HPDE6-E6E7 (cell line): ENCODE results near the gene RAB43.
"Not testable (repeated sequence)": the region's sequence is repeated elsewhere in the genome, so short reads cannot be mapped to it uniquely, and the experiment has no call there.

ENCODE experiments used
- DNase-seq: peaks from one replicate; pipeline ENCODE4 v3.0.0; 2011; ENCODE audit warnings: missing footprints; ENCODE audit errors: extremely low spot score

Gene RAB43

DNA sequence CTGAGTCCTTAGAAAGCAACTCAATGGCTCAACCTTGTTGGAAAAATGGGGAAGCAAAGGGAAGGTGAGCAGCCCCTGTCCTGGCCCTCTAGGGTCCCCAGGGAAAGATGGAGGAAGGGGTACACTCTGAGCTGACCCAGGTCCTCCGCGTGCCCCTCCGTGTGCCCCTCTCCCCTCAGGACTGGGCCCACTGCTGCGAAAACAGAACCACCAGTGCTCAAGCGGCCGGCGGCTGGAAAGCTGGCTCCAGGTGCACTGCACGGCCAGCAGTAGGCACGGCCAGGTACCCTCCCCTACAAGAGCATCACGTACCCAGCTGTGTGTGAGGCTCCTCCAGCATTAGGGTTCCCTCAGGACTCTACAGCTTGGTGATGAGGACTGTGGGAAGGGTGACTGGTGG is 26.3 kb downstream of the RAB43 start:
- DNase-seq, result no peak

DNA sequence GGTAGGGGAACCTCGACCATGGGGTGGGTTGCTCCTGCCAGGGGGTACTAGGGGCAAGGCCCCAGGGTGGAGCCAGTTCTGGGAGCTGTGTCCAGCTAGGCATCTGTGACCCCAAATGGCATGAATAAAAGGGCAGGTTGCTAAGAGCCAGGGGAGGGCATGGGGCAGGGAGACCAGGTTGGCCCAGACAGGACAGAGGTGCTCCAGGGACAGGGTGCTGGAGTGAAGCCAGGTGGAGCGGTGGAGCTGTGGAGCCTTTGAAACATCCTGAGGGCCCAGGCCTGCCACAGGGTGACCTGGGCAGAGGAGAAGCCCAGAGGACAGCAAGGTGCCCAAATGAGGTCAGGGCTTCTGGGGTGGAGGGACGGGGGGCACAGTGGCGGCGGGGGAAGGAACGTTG is 33.3 kb downstream of the RAB43 start:
- not testable (repeated sequence) for DNase-seq

DNA sequence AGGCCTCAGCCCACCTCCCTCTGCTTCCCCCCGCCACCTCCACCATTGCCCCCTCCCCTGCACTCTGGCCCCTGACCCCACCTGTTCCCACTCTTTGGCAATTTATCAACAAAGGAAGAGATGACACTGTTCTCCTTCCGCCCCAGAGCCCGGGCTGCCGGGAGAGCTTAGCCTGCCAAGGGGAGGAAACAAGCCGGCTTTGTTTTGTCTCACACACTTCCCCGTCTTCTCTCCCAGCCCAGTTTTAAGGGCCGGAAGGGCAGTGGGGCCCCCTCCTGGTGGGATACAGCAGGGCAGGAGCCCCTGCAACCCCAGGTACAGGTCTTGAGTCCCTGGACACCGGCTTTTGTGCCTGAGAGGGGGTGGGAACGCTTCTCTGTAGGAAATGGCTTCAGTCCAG is 33.7 kb downstream of the RAB43 start:
- DNase-seq, result not testable (repeated sequence)

DNA sequence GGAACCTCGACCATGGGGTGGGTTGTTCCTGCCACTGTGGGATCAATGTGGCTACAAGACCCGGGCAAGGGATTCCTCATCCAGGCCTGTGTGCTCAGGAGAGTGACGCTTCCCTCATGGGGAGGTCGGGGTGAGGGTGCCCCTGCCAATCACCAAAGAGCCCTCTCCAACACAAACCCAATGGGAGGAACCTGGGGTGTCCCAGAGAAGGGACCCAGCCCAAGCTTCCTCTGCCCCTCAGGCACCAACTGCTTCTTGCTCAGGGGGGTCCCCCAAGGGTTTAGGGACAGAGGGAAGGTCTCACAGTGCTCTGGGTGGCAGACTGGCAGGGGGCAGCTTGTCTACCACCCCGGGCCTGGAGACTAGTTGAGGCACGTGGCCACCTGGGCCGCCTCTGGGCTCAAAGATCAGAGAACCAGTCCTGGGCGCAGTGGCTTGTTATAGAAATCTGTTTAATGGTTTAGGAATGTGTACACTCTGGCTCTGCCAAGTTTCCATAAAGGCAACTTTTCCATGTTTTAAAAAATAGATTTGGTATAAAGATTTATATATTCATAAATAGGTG is 34.4 kb downstream of the RAB43 start:
- no peak for DNase-seq

DNA sequence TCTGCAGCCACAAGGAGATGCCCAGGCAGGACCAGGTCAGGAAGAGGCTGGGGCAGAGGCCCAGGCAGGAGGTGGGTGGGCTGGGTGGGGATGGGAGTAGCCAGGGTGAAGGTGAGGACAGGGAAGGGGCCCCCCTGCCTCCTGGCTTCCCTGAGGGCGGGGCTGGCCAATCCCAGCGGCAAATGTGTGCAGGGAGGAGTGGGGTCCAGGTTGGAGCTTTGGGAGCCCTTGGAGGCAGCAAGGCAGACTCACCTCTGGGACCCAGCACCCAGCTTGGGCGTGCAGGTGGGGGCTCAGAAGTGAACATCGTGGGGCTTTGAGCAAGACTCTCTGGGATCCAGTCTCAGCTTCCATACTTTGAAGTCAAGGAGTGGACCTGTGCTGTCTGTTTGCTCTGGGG is 35.8 kb downstream of the RAB43 start:
- DNase-seq, result no peak

DNA sequence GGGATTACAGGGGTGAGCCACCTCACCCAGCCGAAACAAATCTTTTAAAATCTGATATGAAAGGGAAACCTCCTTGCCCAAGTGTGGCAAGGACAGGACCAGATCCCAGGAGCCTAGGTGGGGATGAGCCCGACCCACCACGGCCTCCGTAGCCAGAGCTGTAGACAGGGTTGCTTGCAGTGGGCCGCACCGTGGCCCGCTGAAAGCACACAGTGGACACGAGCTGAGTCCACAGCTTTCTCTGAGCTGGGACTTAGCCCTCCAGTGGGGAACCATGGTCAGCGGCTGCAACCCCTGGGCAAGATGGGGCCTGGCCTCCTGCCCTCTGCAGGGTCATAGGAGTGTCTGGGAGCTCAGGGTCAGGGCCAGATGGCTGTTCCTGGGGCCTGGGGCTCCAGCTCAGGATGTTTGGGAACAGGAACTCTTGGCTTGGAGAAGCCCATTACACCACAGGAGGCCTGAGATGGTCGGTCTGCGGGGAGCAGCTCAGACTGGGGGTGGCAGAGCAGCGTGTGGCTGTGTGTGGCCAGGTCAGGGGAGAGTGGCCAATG is 36.4 kb downstream of the RAB43 start:
- no peak for DNase-seq

DNA sequence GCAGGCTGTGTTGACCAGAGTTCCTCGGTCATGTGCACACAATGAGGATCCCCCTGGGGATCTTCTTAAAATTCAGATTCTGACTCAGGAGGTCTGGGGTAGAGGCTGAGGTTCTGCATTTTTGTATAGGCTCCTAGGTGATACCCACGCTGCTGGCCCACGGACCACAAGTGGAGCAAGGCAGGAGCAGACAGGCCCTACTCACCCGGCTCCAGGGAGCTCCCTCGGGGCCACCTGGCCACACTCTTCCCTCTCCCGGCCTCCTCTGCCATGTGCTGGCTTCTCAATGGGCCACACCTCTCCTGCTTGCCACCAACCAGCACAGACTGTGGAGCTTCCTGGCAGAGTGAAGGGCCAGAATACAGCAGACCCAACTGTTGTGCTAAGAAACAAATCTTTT is 37.1 kb downstream of the RAB43 start:
- DNase-seq, result no peak

DNA sequence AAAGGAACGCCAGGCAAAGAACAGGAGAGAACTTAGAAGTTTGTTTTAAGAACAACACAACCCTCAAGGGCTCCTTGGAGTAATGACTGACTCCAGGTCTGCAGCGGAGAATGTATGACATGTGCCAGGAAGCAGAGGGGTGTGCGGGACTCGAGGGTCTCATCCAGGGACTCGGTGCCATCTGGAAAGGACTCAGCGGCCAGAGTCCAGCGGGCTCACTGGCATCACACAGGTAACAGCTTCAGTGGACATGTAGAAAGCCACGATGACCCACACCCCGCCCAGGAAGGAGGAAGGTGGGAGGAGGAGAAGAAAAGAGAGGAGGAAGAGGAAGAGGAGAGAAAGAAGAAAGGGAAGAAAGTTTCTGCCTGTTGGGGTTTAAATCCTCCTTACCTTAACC is 39.6 kb downstream of the RAB43 start:
- DNase-seq, result no peak

DNA sequence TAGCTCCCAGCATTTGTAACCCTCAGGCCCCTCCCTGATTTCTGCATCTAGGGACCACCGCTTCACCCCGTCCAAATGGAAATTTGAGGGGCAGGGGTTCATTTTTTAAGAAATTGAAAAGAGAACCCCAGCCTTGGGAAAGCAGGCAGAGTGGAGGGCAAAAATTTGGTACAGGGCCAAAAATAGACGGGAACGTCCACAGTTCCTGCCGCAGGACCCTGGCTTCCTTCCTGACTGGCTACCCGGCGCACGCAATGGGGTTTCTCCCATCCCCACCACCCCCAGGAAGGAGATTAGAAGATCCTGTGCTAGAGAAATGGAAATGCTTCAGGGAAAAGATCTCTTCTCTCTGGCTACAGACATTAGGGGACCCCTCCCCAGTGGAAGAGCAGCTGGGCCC is 40.1 kb downstream of the RAB43 start:
- DNase-seq, result no peak

DNA sequence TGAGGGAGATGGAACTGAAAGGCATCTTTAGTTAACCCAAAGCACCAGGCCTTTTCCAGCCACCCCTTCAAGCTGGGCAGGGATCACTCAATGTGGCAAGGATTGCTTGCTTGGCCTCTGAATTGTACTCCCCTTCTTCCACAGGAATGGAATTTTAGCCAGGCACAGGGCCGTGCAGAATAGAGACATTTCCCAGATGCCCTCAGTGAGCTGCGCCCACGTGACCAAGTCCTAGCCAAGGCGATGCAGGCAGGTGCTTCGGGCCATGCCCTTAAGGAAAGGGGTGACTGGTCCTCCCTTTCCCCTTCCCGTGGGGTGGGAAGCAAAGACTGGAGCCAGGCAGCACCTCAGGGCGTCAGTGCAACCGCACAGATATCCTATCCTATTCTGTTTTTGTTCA is 43.1 kb downstream of the RAB43 start:
- no peak for DNase-seq

DNA sequence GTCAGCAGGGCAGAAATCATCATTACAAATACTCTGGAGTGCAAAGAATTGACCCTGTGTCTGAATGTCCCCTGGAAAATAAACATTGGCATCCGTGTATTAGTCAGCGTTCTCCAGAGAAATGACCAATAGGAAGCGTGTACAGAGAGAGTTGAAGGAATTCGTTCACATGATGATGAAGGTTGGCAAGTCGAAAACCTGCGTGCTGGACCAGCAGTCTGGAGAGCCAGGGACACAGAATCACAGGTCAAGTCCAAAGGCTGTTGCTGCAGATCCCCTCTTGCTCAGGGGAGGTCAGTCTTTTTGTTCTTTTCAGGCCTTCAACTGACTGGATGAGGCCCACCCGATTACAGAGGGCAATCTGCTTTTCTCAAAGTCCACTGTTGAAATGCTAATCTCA is 44.4 kb downstream of the RAB43 start:
- no peak for DNase-seq

DNA sequence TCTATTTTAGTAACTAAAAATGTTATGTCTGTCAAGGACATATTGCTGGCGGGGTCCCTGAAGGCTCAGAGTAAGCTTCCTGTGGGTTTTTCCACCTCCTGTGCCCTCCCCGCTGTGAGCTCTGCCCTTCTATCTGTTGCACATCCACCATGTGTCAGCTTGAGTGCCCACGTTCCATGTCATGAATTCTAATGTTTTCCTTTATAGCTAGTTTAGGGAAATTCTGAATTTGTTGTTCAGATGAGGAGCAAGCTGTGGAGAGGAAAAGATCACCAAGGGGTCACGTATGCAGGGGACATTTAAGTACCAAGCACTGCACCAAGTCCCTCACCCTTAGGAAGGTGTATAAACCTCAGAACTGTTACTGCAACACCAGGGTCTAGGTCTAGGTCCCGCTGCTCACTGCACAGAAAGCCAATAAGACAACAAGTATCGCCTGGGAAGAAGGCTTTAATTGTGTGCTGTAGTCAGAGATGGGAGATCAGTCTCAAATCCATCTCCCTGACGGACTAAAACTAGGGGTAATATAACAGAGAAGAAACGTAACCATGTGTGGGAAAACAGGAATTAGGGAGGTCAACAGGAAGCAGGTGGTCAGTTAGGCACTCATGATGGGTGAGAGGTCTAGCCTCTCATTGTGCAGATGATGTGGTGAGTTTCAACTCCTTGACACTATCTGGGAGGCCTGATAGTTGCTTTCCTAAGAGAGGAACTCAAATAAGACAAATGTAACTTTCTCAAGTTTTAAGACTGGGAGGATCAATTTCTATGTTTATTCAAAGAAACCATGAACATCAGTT is 51.3 kb downstream of the RAB43 start:
- DNase-seq, result no peak

DNA sequence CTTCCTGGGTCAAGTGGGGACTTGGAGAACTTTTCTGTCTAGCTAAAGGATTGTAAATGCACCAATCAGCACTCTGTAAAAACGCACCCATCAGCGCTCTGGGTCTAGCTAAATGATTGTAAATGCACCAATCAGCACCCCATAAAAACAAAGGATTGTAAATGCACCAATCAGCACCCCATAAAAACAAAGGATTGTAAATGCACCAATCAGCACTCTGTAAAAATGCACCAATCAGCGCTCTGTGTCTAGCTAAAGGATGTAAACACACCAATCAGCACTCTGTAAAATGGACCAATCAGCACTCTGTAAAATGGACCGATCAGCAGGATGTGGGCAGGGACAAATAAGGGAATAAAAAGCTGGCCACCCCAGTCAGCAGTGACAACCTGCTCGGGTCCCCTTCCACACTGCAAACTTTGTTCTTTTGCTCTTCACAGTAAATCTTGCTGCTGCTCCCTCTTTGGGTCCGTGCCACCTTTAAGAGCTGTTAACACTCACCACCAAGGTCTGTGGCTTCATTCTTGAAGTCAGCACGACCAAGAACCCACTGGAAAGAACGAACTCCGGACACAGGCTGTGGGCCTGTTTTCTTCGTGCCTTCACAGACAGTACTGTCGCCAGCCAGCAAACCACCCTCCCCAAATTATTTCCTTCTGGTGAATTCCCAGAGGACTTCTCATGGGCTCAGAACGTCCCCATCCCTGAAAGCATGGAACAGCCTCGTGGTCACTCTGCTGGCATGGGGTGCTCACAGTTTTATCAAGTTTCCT is 52.1 kb downstream of the RAB43 start:
- not testable (repeated sequence) for DNase-seq

DNA sequence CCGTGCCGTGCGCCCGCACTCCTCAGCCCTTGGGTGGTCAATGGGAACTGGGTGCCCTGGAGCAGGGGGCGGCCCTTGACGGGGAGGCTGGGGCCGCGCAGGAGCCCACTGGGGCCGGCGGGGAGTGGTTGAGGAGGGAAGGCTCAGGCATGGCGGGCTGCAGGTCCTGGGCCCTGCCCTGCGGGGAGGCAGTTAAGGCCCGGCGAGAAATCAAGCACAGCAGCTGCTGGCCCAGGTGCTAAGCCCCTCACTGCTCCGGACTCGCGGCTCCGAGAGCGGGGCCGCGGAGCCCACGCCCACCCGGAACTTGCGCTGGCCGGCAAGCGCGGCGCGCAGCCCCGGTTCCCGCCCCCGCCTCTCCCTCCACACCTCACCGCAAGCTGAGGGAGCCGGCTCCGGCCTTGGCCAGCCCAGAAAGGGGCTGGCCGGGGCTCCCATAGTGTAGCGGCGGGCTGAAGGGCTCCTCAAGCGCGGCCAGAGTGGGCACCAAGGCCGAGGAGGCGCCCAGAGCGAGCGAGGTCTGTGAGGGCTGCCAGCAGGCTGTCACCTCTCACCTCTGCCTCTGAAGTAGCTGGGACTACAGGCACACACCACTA is 53.2 kb downstream of the RAB43 start:
- DNase-seq, result no peak

DNA sequence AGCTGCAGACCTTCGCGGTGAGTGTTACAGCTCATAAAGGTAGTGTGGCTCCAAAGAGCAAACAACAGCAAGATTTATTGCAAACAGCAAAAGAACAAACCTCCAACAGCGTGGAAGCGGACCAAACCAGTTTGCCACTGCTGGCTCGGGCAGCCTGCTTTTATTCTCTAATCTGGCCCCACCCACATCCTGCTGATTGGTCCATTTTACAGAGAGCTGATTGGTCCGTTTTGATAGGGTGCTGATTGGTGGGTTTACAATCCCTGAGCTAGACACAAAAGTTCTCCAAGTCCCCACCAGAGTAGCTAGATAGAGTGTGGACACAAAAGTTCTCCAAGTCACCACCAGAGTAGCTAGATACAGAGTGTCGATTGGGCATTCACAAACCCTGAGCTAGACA is 53.9 kb downstream of the RAB43 start:
- not testable (repeated sequence) for DNase-seq

DNA sequence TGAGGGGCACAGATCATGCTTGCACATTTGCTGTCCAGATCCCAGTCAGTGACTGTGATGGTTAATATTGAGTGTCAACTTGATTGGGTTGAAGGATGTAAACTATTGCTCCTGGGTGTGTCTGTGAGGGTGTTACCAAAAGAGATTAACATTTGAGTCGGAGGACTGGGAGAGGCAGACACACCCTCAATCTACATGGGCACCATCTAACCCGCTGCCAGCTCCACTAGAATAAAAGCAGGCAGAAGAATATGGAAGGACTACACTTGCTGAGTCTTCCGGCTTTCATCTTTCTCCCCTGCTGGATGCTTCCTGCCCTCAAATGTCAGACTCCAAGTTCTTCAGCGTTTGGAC is 55.9 kb downstream of the RAB43 start:
- DNase-seq, result no peak

DNA sequence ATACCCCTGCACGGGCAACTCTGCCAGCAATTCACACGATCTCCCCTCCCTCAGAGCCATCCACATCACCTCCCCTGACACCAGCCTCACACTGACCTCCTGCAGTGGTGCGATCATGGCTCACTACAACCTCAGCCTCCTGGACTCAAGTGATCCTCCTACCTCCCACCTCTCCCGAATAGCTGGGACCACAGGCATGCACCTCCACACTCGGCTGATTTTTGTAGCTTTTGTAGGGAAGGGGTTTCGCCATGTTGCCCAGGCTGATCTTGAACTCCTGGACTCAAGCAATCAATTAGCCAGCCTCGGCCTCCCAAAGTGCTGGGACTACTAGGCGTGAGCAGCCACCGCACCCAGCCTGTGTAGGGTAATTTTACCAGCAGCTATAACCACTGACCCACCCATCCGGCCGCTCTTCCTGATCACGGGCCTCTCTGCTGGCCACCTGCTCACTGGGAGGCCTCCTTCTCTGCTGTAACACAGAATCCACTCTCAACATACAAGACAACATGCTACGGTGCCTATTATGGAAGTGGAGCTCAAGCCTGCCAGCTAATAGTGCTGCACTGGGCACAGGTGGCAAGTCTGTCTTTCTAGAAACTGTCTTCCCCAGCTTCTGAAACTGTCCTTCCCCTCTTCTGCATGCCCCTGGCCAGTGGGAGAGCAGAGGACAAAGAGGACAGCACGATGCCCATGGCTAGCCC is 56.4 kb downstream of the RAB43 start:
- no peak for DNase-seq

DNA sequence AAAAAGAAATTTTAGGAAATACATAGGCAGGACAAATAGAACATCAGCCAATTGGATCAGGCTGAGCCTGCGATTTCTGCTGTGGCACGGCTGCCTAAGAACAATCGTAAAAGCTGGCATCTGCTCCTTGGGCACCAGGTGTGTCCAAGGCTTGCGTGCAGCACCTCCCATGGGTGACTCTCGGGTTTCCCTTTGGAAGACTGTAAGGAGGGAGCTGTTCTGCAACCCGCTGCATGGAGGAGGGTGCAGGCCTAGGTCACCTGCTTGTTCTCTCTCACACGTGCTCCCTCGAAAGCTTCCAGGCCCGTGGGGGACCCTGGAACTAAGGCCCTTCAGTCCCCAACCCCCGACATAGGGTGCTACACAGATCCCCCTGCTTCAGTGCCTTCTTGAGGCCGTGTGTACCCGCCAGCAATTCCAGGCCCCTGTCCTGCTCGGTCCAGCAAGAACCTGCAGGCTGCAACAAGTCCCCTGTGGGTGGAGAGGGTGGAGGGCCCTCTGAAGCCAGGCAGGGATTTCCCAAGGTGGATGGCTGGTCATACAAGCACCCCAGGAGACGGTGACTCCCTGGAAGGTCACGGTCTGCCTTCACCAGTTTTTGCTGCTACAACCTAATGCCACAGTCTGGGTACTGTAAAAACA is 57.6 kb downstream of the RAB43 start:
- DNase-seq, result no peak

DNA sequence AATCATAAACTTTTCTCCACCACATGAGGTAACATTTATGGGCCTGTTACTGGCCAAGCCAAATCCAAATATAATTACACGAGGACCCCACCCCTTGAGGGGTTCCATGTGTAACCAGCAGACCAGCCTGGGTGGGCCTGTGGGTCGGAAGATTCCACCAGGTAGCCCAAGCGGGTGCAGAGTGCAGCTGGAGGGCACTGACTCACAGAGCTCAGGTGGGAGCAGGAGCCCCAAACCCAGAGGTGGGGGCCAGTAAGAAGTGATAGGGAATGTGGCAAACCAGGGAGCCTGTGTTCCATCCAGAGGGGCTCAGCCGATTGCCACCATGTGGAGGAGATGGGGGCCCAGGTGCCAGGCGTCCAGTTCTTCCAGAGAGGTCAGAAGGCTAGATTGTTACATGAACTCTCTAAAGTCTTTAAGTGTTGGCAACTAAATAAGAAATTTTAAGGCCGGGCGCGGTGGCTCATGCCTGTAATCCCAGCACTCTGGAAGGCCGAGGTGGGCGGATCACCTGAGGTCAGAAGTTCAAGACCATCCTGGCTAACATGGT is 58.4 kb downstream of the RAB43 start:
- DNase-seq, result no peak

DNA sequence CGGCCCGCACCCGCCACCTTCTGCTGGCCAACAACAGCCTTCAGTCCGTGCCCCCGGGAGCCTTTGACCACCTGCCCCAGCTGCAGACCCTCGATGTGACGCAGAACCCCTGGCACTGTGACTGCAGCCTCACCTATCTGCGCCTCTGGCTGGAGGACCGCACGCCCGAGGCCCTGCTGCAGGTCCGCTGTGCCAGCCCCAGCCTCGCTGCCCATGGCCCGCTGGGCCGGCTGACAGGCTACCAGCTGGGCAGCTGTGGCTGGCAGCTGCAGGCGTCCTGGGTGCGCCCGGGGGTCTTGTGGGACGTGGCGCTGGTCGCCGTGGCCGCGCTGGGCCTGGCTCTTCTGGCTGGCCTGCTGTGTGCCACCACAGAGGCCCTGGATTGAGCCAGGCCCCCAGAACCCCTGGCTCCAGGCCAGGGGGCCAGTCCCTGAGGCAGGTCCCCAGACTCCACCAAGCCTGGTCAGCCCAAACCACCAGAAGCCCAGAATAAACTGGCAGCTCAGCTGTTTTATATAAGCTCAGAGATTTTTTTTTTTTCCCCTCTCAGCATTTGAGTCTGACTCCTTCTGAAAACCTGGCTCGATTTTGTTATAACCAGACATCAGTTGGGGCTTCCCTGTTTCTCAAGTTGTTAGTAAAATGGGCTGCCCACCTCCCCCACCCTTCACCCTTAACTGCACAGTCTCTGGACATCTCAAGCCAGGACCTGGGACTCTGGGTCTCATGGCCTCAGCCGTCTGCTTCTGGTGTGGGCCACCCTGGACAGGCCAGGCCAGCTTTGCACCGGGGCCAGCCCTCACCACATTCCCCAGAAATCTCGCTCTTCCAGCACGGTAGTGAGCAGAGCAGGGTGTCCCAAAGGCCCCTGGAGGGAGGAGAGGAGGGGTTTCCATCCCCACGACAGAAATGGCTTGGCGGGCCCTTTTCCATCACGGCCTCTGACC is 59.4 kb downstream of the RAB43 start:
- DNase-seq, result no peak
